Measurements from ENCODE around the gene CYP2C19.
"Not testable (repeated sequence)": the region's sequence is repeated elsewhere in the genome, so short reads cannot be mapped to it uniquely, and the experiment has no call there.

The CYP2C19 gene

GRCh38 chr10:94889123-94889522, 126.6 kb downstream of the CYP2C19 start:
- no peak for DNase-seq

- DNase-seq = no peak
Measured at GRCh38 chr10:94890264-94891022, 128.0 kb downstream of the CYP2C19 start.

GRCh38 chr10:94898414-94898813, 135.9 kb downstream of the CYP2C19 start:
- not testable (repeated sequence) for DNase-seq

GRCh38 chr10:94902080-94902479, 139.6 kb downstream of the CYP2C19 start:
- no peak for DNase-seq

GRCh38 chr10:94902570-94902969, 140.1 kb downstream of the CYP2C19 start:
- no peak for DNase-seq

Data from CD4-positive, alpha-beta T cell treated with Interleukin-6 for 4 hours (primary cell).